22Rv1 (cell line): ENCODE data around the gene CLK2.
"Not testable (repeated sequence)": the region's sequence is repeated elsewhere in the genome, so short reads cannot be mapped to it uniquely, and the experiment has no call there.

ENCODE experiments used
- H3K27ac ChIP-seq: fragments of 450-650 bp; 2 replicates; pipeline ENCODE4 v1.5.1; 2017
- ZFX ChIP-seq: fragments of 450-650 bp; IDR thresholded peaks from 2 replicates; pipeline ENCODE4 v1.6.1; 2017; ENCODE audit warnings: antibody characterized with exemption, borderline replicate concordance
- TF ChIP-seq, protein P1 (sequence below): fragments of 450-650 bp; IDR thresholded peaks from 2 replicates; pipeline ENCODE4 v1.5.1; 2017; ENCODE audit warnings: mild to moderate bottlenecking

CLK2 gene

GRCh38 chr1:155247667-155248553 lies 25.4 kb downstream of the CLK2 start:
- no peak overlapping the region for H3K27ac ChIP-seq
- TF ChIP-seq, protein P1, sequence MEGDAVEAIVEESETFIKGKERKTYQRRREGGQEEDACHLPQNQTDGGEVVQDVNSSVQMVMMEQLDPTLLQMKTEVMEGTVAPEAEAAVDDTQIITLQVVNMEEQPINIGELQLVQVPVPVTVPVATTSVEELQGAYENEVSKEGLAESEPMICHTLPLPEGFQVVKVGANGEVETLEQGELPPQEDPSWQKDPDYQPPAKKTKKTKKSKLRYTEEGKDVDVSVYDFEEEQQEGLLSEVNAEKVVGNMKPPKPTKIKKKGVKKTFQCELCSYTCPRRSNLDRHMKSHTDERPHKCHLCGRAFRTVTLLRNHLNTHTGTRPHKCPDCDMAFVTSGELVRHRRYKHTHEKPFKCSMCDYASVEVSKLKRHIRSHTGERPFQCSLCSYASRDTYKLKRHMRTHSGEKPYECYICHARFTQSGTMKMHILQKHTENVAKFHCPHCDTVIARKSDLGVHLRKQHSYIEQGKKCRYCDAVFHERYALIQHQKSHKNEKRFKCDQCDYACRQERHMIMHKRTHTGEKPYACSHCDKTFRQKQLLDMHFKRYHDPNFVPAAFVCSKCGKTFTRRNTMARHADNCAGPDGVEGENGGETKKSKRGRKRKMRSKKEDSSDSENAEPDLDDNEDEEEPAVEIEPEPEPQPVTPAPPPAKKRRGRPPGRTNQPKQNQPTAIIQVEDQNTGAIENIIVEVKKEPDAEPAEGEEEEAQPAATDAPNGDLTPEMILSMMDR, result no peak
- TF ChIP-seq ZFX, result no peak

DNA sequence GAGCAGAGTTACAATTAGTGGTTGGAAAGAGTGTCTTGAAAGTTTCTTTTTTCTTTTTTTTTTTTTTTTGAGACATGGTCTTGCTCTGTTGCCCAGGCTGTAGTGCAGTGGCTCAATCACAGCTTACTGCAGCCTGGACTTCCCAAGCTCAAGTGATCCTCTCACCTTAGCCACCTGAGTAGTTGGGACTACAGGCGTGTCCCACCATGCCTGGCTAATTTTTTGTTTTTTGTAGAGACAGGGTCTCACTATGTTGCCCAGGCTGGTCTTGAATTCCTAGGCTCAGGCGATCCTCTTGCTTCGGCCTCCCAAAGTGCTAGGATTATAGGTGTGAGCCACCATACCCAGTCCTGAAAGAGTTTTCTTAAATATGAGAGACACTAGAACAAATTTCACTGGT lies 26.5 kb downstream of the CLK2 start:
- H3K27ac ChIP-seq, result not testable (repeated sequence)

DNA sequence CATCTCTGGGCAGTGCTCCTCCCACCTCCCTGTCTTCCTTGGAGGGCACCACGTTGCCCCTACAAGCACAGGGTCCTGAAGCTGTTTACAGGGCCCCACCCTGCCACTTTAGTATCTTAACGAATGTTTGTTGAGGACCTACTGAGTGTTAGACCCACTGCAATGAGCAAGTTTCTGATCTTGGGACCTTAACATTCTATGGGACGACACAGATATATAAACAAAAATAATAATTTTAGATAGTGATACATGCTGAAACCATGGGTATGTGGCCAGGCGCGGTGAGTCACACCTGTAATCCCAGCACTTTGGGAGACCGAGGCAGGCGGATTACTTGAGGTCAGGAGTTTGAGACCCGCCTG lies 28.2 kb downstream of the CLK2 start:
- peak overlapping the region; percentile 95 for H3K27ac ChIP-seq
- TF ChIP-seq, protein P1, result no peak
- no peak for TF ChIP-seq ZFX

GRCh38 chr1:155244368-155245162 lies 28.7 kb downstream of the CLK2 start:
- H3K27ac ChIP-seq, result peak overlapping the region; percentile 95
- TF ChIP-seq, protein P1, result peak; percentile 27
- TF ChIP-seq ZFX, result no peak

DNA sequence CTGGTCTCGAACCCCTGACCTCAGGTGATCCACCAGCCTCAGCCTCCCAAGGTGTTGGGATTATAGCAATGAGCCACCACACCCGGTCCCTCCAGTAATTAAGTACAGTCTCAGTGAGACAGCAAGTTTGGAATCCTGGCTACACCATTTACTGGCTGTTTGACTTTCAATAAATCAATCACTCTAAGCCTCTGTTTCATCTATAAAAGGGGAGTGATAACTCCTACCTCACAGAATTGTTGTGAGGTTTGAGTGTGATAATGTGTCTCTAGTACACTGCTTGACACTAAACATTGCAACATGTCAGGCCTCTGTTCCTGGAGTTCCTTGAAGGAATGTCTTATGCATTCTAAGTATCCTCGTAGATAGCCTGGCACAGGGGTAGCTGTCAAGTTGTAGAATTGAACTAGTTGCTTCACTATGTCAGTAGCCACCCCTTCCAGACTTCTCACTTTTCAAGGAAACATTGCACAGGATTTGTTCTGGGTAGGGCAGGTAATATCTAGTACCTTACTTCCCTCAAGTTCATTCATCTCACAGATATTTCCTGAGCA lies 30.4 kb downstream of the CLK2 start:
- peak overlapping the region; percentile 95 for H3K27ac ChIP-seq
- TF ChIP-seq ZFX, result no peak
- TF ChIP-seq, protein P1, result no peak

DNA sequence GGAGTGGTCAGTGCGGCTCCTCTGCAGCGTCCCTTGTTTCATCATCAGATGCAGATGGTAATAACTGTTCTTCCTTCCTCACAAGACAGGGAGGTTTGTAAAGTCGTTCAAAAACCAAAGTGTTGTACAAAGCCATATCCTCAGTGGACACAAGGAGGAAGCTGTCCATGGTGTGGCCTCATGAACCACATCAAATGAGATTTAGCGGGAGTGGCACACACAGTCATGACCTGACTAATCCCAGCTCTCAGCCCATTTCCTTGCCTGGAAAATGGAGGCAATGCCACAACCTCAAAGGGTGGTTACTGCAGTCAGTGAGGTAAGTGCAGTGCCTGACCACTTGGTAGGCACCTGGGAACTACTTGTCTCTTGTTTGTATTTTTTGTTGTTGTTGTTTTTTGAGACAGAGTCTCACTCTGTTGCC lies 31.5 kb downstream of the CLK2 start:
- peak overlapping the region; percentile 95 for H3K27ac ChIP-seq
- TF ChIP-seq ZFX, result no peak
- TF ChIP-seq, protein P1, result no peak

- peak overlapping the region; percentile 95 for H3K27ac ChIP-seq
- TF ChIP-seq, protein P1, result no peak
- no peak for TF ChIP-seq ZFX
Measured at GRCh38 chr1:155241069-155241679, 32.1 kb downstream of the CLK2 start.
